ENCODE measurements around the gene FAU. TPM values are rescaled to one million over a fixed set of nuclear protein-coding genes. Genes with fewer than 3 reads are reported as not detected.

FAU gene
- total and polyA plus RNA-seq, 2 of the 13 experiments (the other 11 are each of a cell fraction or from before 2014, with no cell fraction given), result 374 to 869 TPM

GRCh38 chr11:65117206-65118096 is 4.5 kb downstream of the FAU start, which contains the start of gene ZNHIT2 (continued):
- no peak for TF ChIP-seq HIVEP1 (CRISPR knock-in tag; IDR thresholded peaks at IDR 0.05)
- TF ChIP-seq KDM6A (CRISPR knock-in tag; IDR thresholded peaks at IDR 0.05; ENCODE audit: low read depth), result no peak
- TF ChIP-seq TRIM24 (CRISPR knock-in tag; IDR thresholded peaks at IDR 0.05), result no peak
- no peak for TF ChIP-seq KMT2A (CRISPR knock-in tag; IDR thresholded peaks at IDR 0.05)
- TF ChIP-seq ATF6 (CRISPR knock-in tag; conservative IDR thresholded peaks at IDR 0.05), result no peak
- no peak for TF ChIP-seq DDIT3 (CRISPR knock-in tag; IDR thresholded peaks at IDR 0.05)
- TF ChIP-seq JUN (CRISPR knock-in tag; IDR thresholded peaks at IDR 0.05), result 0 out of 2 replicates have a peak, but pooled peaks have one; percentile 47
- TF ChIP-seq TEAD3 (CRISPR knock-in tag; optimal IDR thresholded peaks at IDR 0.05; ENCODE audit: borderline replicate concordance), result peak; percentile 7
- TF ChIP-seq ATRX (CRISPR knock-in tag; IDR thresholded peaks at IDR 0.05; ENCODE audit: borderline replicate concordance), result no peak
- TF ChIP-seq ZNF546 (CRISPR knock-in tag; conservative IDR thresholded peaks at IDR 0.05), result no peak
- no peak for TF ChIP-seq MIER2 (CRISPR knock-in tag; IDR thresholded peaks at IDR 0.05)
- no peak for TF ChIP-seq DR1 (CRISPR knock-in tag; IDR thresholded peaks at IDR 0.05)
- no peak for TF ChIP-seq POGZ (CRISPR knock-in tag; IDR thresholded peaks at IDR 0.05)
- TF ChIP-seq JUND (CRISPR knock-in tag; IDR thresholded peaks at IDR 0.05), result no peak
- no peak for TF ChIP-seq NR3C1 (CRISPR knock-in tag; IDR thresholded peaks at IDR 0.05)
- peak; percentile 28; the same call in 1 of the 2 replicates for TF ChIP-seq PRDM15 (CRISPR knock-in tag; IDR thresholded peaks at IDR 0.05)
- TF ChIP-seq EED (CRISPR knock-in tag; IDR thresholded peaks at IDR 0.05), result peak; percentile 69; the same call in 1 of the 2 replicates
- peak; percentile 79 for TF ChIP-seq POLR2AphosphoS5 (IDR thresholded peaks at IDR 0.05; ENCODE audit: low read depth, low read length)
- peak; percentile 80 for TF ChIP-seq TBX2 (CRISPR knock-in tag; IDR thresholded peaks at IDR 0.05; ENCODE audit: borderline replicate concordance)
- TF ChIP-seq ZNF816 (CRISPR knock-in tag; IDR thresholded peaks at IDR 0.05; ENCODE audit: borderline replicate concordance), result peak; percentile 80; the same call in 1 of the 2 replicates
- no peak for TF ChIP-seq ZNF75D (CRISPR knock-in tag; IDR thresholded peaks at IDR 0.05; ENCODE audit: borderline replicate concordance)
- TF ChIP-seq ZBTB21 (CRISPR knock-in tag; IDR thresholded peaks at IDR 0.05), result peak; percentile 75; the same call in 1 of the 2 replicates
- TF ChIP-seq HDAC2 (CRISPR knock-in tag; IDR thresholded peaks at IDR 0.05), result peak; percentile 62; the same call in 1 of the 2 replicates
- peak; percentile 79 for TF ChIP-seq KDM3A (CRISPR knock-in tag; IDR thresholded peaks at IDR 0.05; ENCODE audit: low read depth)
- TF ChIP-seq PCBP1 (IDR thresholded peaks at IDR 0.05; ENCODE audit: borderline replicate concordance, low read depth, low read length), result peak; percentile 90; the same call in 1 of the 2 replicates
- 0 out of 2 replicates have a peak, but pooled peaks have one; percentile 24 for TF ChIP-seq ZNF136 (CRISPR knock-in tag; IDR thresholded peaks at IDR 0.05; ENCODE audit: low read depth)

Data from HepG2 (cell line).